CD4-positive, CD25-positive, alpha-beta regulatory T cell (primary cell): ENCODE results near the gene TAF7. TPM values are rescaled to one million over a fixed set of nuclear protein-coding genes. Genes with fewer than 3 reads are reported as not detected.
"Not testable (repeated sequence)": the region's sequence is repeated elsewhere in the genome, so short reads cannot be mapped to it uniquely, and the experiment has no call there.

Source experiments
- ATAC-seq, 2 donors: fragments of 150-1000 bp; cut with Tn5 transposase; one replicate each; pipeline ENCODE4 v1.10.0; 2021; ENCODE audit warnings: low read depth in 2 of 2, moderate number of reproducible peaks in 2 of 2, moderate library complexity in 1 of 2
- DNase-seq, 3 donors: peaks; one replicate each; pipeline versions ENCODE4 v3.0.0 to v3.0.0-alpha.2; 2012 to 2022; ENCODE audit warnings: mixed read lengths in 1 of 3
- H3K27ac ChIP-seq: one replicate; pipeline ENCODE4 v1.7.0; 2013; ENCODE audit warnings: mild to moderate bottlenecking, low read length; ENCODE audit not compliant: insufficient read depth, poor library complexity, severe bottlenecking
- H3K27me3 ChIP-seq: one replicate; pipeline ENCODE4 v1.7.0; 2013; ENCODE audit warnings: low read length; ENCODE audit not compliant: control insufficient read depth, insufficient read depth
- H3K36me3 ChIP-seq: one replicate; pipeline ENCODE4 v1.7.0; 2013; ENCODE audit warnings: mild to moderate bottlenecking, low read length, moderate library complexity; ENCODE audit not compliant: control insufficient read depth, insufficient read depth
- H3K4me1 ChIP-seq: 2 replicates; pipeline ENCODE4 v1.7.0; 2013; ENCODE audit warnings: mild to moderate bottlenecking, low read length; ENCODE audit not compliant: insufficient read depth, control insufficient read depth, poor library complexity, severe bottlenecking
- H3K4me3 ChIP-seq: one replicate; pipeline ENCODE4 v1.7.0; 2013; ENCODE audit warnings: low read depth, mild to moderate bottlenecking, low read length, moderate library complexity
- H3K9me3 ChIP-seq, 2 experiments: 1 replicate in 1 of 2; 2 replicates in 1 of 2; pipeline ENCODE4 v1.7.0; 2013; ENCODE audit warnings: low read length in 2 of 2, mild to moderate bottlenecking in 1 of 2, moderate library complexity in 1 of 2; ENCODE audit not compliant: control insufficient read depth in 2 of 2
- H3K27ac Mint-ChIP-seq, 3 donors: one replicate each; pipeline ENCODE4 v1.8.0; 2020 to 2022; ENCODE audit warnings: mild to moderate bottlenecking in 3 of 3, mixed read lengths in 3 of 3, moderate library complexity in 2 of 3
- H3K27me3 Mint-ChIP-seq: one replicate; pipeline ENCODE4 v1.8.0; 2022; ENCODE audit warnings: mild to moderate bottlenecking, mixed read lengths
- H3K36me3 Mint-ChIP-seq: one replicate; pipeline ENCODE4 v1.8.0; 2020; ENCODE audit warnings: mixed read lengths
- H3K4me1 Mint-ChIP-seq, 4 donors: one replicate each; pipeline ENCODE4 v1.8.0; 2020 to 2022; ENCODE audit warnings: mixed read lengths in 4 of 4, mild to moderate bottlenecking in 1 of 4
- H3K4me3 Mint-ChIP-seq, 4 donors: one replicate each; pipeline ENCODE4 v1.8.0; 2020 to 2022; ENCODE audit warnings: mild to moderate bottlenecking in 4 of 4, mixed read lengths in 4 of 4, moderate library complexity in 3 of 4
- H3K9me3 Mint-ChIP-seq, 7 donors: one replicate each; pipeline ENCODE4 v1.8.0; 2020 to 2022; ENCODE audit warnings: mixed read lengths in 7 of 7, mild to moderate bottlenecking in 3 of 7, moderate library complexity in 2 of 7
- polyA plus RNA-seq, 4 donors: library from polyadenylated mRNA; unstranded; fragments of 300-500 nt; fragmentation: Illumina TruSeq; gene quantifications; one replicate each; pipeline ENCODE4 v1.2.3, GENCODE V29; 2021
- total RNA-seq: library from RNA; stranded (reverse); gene quantifications from one replicate; pipeline ENCODE4 v1.2.3, GENCODE V29; 2022

TAF7 gene
- total and polyA plus RNA-seq, 5 donors from 2014 or later = 76.6 to 235 (median 188) TPM

DNA sequence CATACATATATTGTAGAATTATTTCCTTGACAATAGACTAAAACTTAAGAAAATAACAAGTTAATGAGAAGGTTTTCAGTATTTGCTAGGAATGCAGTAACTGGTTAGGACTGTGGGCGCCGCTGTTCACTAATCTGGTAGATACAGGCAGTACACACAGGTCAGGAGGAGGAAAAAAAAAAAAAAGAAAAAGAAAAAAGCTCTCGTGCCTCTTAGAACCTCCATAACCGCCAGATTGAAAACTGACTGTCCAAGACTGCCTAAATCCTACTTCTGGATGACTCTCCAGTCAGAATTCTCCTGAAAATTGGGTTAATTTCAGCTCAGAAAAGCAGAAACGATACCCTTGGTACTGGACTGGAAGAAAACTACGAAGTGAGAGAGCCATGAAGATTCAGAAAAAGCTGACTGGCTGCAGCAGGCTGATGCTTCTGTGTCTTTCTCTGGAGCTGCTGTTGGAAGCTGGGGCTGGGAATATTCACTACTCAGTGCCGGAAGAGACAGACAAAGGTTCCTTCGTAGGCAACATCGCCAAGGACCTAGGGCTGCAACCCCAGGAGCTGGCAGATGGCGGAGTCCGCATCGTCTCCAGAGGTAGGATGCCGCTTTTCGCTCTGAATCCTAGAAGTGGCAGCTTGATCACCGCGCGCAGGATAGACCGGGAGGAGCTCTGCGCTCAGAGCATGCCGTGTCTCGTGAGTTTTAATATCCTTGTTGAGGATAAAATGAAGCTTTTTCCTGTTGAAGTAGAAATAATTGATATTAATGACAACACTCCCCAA lies 9.9 kb upstream of the TAF7 start, which contains the start of gene PCDHGA1:
TSS of gene PCDHGA1 (plus strand) at position 216 of the 782 bp plus-strand sequence.
- peaks cover 0 to 70% (median 19%) of the 10 kb centered on the region in 7 donors for H3K9me3 Mint-ChIP-seq
- Histone ChIP-seq H3K9me3 (peaks cover 45 to 57% of the 10 kb centered on the region in 2 experiments), H3K36me3 (no peaks in the 10 kb centered on the region), H3K4me1 (no peaks in the 10 kb centered on the region), H3K27ac (no peak within 1 kb of the TSS), H3K27me3 (peaks cover 15% of the 10 kb centered on the region), H3K4me3 (no peak within 1 kb of the TSS)
- H3K4me3 Mint-ChIP-seq = no peak within 1 kb of the TSS
- H3K27me3 Mint-ChIP-seq = peaks cover 55% of the 10 kb centered on the region
- peaks cover 0 to 11% (median 7%) of the 10 kb centered on the region in 4 donors for H3K4me1 Mint-ChIP-seq
- ATAC-seq (no peak), DNase-seq (peak in 1 of 3 donors; percentile 32)
- no peak within 1 kb of the TSS for H3K27ac Mint-ChIP-seq
- peaks cover 5% of the 10 kb centered on the region for H3K36me3 Mint-ChIP-seq

DNA sequence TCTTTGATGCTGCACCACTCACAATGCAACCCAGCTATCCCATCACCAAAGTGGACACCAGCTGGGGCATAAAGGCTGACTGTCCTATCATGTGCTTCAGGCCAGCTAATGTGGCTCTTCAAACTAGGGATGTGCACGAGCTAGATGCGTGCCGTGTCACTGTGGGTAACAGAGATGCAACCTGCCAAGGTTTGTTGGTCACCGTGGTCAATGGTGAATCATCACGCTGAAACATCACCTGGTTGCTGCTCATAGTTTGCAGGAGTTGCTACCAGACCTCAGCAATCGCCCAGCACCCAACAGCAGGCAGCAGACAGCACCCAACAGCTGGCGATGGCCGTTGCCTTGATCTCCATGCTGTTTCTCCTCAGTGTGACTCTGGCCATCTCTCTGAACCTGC lies 7.6 kb upstream of the TAF7 start:
- ATAC-seq (no peak), DNase-seq (no peak)
- H3K4me3 Mint-ChIP-seq = no peak overlapping the region
- H3K27ac ChIP-seq = no peak overlapping the region
- H3K4me3 ChIP-seq = no peak overlapping the region
- no peaks in the 10 kb centered on the region for H3K4me1 ChIP-seq
- peaks cover 38% of the 10 kb centered on the region for H3K27me3 Mint-ChIP-seq
- H3K27me3 ChIP-seq = peaks cover 12% of the 10 kb centered on the region
- H3K9me3 Mint-ChIP-seq = peaks cover 0 to 62% (median 7%) of the 10 kb centered on the region in 7 donors
- H3K36me3 Mint-ChIP-seq = peaks cover 5% of the 10 kb centered on the region
- peaks cover 31 to 39% of the 10 kb centered on the region in 2 experiments for H3K9me3 ChIP-seq
- no peak overlapping the region for H3K27ac Mint-ChIP-seq
- H3K36me3 ChIP-seq = no peaks in the 10 kb centered on the region
- peaks cover 0 to 11% (median 7%) of the 10 kb centered on the region in 4 donors for H3K4me1 Mint-ChIP-seq

DNA sequence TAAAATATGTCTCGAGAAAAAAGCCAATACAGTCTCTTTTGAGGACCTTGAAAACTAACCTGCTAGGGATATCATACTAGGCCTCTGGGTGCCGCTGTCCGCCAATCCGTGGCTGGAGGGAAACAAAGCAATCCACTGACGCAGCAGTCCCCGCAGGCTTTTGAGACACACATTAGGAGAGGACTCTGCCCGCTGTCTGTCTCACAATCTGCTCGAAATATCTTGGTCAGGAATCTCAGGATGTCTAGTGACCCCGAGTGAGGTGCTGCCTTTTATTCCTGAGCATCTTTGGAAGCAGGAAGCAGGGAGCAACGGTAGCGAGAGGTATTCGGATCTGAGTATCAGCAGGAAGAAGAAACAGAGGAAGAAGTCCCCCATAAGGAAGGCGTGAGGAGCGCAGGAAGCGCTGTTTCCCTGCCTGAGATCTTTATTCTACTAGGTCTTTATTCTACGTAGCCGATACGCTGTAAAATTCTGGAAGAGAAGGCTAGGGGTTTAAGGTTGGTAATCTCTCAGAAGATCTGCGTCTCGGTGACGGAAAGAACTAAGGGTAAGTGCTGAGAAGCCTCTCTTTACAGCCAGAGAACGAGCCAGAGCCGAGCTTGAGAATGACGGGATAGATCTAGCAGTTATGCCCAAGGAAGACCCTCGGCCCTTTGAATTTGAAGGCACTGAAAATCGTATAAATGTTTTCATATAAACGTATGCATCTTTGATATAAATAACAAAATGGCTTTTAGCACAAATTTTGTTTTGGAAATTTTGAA lies 5.7 kb upstream of the TAF7 start:
- Histone ChIP-seq H3K9me3 (peaks cover 38 to 39% of the 10 kb centered on the region in 2 experiments), H3K27me3 (peaks cover 9% of the 10 kb centered on the region), H3K27ac (peak overlapping the region; percentile 45), H3K4me3 (peak overlapping the region; percentile 82), H3K4me1 (peaks cover under 1% of the 10 kb centered on the region), H3K36me3 (no peaks in the 10 kb centered on the region)
- ATAC-seq (peak; percentile 88), DNase-seq (peak; percentile 51 to 69 (median 67))
- H3K4me1 Mint-ChIP-seq = peaks cover 4 to 15% (median 7%) of the 10 kb centered on the region in 4 donors
- peak overlapping the region; percentile 80 to 94 (median 92) for H3K4me3 Mint-ChIP-seq
- peaks cover 0 to 64% (median 14%) of the 10 kb centered on the region in 7 donors for H3K9me3 Mint-ChIP-seq
- peak overlapping the region; percentile 80 to 94 (median 92) for H3K27ac Mint-ChIP-seq
- peaks cover 29% of the 10 kb centered on the region for H3K27me3 Mint-ChIP-seq
- peaks cover 3% of the 10 kb centered on the region for H3K36me3 Mint-ChIP-seq

DNA sequence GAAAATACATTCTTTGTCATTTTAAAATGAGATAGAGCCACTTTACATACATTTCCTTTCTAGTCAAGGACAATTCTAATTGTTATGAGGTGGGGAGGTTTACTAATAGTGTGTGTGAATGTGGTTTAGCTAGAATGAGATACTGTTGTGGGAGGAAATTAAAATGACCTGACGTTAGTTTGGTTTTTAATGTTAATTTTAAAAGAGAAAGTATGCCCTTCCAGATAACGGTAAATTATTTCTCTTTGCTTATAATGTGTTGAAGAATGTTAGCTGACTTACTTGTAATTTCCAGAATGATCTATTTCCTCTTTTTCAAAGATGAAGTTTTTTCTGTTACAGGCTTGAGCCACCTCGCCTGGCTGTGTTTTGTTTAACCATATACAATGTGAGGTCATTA lies 1.7 kb upstream of the TAF7 start:
- peaks cover 21% of the 10 kb centered on the region for H3K27me3 Mint-ChIP-seq
- H3K27ac ChIP-seq = no peak overlapping the region
- H3K36me3 Mint-ChIP-seq = peaks cover 24% of the 10 kb centered on the region
- H3K4me1 ChIP-seq = peaks cover 5% of the 10 kb centered on the region
- H3K4me3 ChIP-seq = peak overlapping the region; percentile 7
- DNase-seq = no peak
- peaks cover 13 to 45% (median 26%) of the 10 kb centered on the region in 4 donors for H3K4me1 Mint-ChIP-seq
- peak overlapping the region in 3 of 4 donors; percentile 13 to 93 (median 53) for H3K4me3 Mint-ChIP-seq
- peaks cover 11% of the 10 kb centered on the region for H3K36me3 ChIP-seq
- H3K27ac Mint-ChIP-seq = no peak overlapping the region
- ATAC-seq = no peak
- peaks cover 3 to 67% (median 34%) of the 10 kb centered on the region in 7 donors for H3K9me3 Mint-ChIP-seq
- peaks cover 4% of the 10 kb centered on the region for H3K27me3 ChIP-seq
- peaks cover 47 to 50% of the 10 kb centered on the region in 2 experiments for H3K9me3 ChIP-seq

DNA sequence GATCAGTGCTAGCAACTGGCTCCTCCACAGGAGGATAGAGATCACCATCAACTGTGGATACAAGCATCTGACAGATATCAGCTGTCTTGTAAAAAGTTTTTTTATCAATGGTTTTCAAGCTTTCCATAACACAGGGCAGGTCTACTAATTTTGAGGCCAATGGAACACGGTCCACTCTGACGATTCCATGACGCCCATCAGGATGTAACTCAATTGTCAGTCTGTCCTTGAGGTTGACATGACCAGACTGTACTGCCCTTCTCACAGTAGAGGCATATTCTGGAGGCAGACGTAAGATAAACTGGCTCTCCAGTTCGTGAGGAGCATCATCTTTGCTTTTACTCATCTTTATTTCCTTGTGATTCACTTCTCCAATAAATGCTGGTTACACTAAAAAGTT lies 885 bp downstream of the TAF7 start:
- H3K4me3 ChIP-seq = peak overlapping the region; percentile 93
- peak overlapping the region in 2 of 3 donors; percentile 99 for H3K27ac Mint-ChIP-seq
- peaks cover 35% of the 10 kb centered on the region for H3K36me3 Mint-ChIP-seq
- H3K9me3 Mint-ChIP-seq = peaks cover 3 to 80% (median 38%) of the 10 kb centered on the region in 7 donors
- peaks cover 14% of the 10 kb centered on the region for H3K36me3 ChIP-seq
- H3K4me1 Mint-ChIP-seq = peaks cover 12 to 39% (median 26%) of the 10 kb centered on the region in 4 donors
- H3K27me3 Mint-ChIP-seq = peaks cover 10% of the 10 kb centered on the region
- no peaks in the 10 kb centered on the region for H3K27me3 ChIP-seq
- H3K27ac ChIP-seq = peak overlapping the region; percentile 97
- ATAC-seq = no peak
- peak overlapping the region; percentile 93 to 100 (median 95) for H3K4me3 Mint-ChIP-seq
- peaks cover 5% of the 10 kb centered on the region for H3K4me1 ChIP-seq
- DNase-seq = no peak
- H3K9me3 ChIP-seq = peaks cover 59 to 75% of the 10 kb centered on the region in 2 experiments

DNA sequence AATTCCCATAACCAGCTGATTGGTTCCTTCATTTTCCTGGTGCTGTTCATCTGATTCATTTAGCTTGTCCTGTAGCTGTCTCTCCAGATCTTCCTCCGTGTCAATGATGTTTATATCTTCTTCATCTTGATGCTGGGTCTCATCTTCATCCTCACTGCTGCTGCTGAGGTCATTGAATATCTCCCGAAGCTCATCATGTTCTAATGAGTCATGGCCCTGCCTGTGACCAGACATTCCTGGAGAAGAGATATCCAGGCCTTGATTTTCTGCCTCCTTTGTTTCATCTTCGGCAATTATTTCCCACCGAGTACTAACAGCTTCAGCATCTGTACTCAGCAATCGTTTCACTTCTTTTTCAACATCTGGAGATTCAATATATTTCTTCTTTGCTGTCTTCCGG lies 1.4 kb downstream of the TAF7 start:
- peaks cover 38% of the 10 kb centered on the region for H3K36me3 Mint-ChIP-seq
- peak overlapping the region in 3 of 4 donors; percentile 56 to 96 (median 75) for H3K4me3 Mint-ChIP-seq
- peaks cover 8% of the 10 kb centered on the region for H3K27me3 Mint-ChIP-seq
- peaks cover 5% of the 10 kb centered on the region for H3K4me1 ChIP-seq
- DNase-seq = no peak
- H3K4me1 Mint-ChIP-seq = peaks cover 12 to 39% (median 26%) of the 10 kb centered on the region in 4 donors
- H3K9me3 ChIP-seq = peaks cover 62 to 80% of the 10 kb centered on the region in 2 experiments
- H3K4me3 ChIP-seq = peak overlapping the region; percentile 93
- no peak overlapping the region for H3K27ac ChIP-seq
- ATAC-seq = no peak
- no peaks in the 10 kb centered on the region for H3K27me3 ChIP-seq
- peak overlapping the region in 1 of 3 donors; percentile 99 for H3K27ac Mint-ChIP-seq
- peaks cover 3 to 82% (median 41%) of the 10 kb centered on the region in 7 donors for H3K9me3 Mint-ChIP-seq
- H3K36me3 ChIP-seq = peaks cover 14% of the 10 kb centered on the region

DNA sequence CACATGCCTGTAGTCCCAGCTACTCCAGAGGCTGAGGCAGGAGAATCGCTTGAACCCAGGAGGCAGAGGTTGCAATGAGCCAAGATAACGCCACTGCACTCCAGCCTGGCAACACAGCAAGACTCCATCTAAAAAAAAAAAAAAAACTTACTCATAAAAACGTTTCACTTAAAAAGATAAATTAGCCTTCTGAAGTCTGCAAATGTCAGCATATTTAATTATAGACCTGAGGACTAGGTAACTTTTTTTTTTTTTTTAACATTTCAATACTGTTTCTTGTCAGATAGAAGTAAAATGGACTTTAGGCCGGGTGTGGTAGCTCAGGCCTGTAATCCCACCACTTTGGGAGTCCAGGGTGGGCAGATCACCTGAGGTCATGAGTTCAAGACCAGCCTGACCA lies 3.6 kb downstream of the TAF7 start:
- Histone ChIP-seq H3K36me3 (peaks cover 14% of the 10 kb centered on the region), H3K9me3 (peaks cover 73 to 95% of the 10 kb centered on the region in 2 experiments)
- not testable (repeated sequence) for H3K4me3 Mint-ChIP-seq, H3K4me3 ChIP-seq, H3K4me1 ChIP-seq, H3K27ac ChIP-seq, H3K27me3 Mint-ChIP-seq, DNase-seq, H3K27me3 ChIP-seq, H3K27ac Mint-ChIP-seq, ATAC-seq
- Mint-ChIP-seq H3K9me3 (peaks cover 3 to 90% (median 52%) of the 10 kb centered on the region in 7 donors), H3K4me1 (peaks cover 12 to 39% (median 26%) of the 10 kb centered on the region in 4 donors), H3K36me3 (peaks cover 48% of the 10 kb centered on the region)
